OCI-M2 (cell line): ENCODE measurements around the gene TAT.

Source experiments
- DNase-seq: peaks from one replicate; lab custom pipeline; 2025; ENCODE audit not compliant: unreplicated experiment; lab: John Stamatoyannopoulos, UW

The TAT gene

GRCh38 chr16:71547168-71547567 lies 29.7 kb downstream of the TAT start:
- DNase-seq: no peak

DNA sequence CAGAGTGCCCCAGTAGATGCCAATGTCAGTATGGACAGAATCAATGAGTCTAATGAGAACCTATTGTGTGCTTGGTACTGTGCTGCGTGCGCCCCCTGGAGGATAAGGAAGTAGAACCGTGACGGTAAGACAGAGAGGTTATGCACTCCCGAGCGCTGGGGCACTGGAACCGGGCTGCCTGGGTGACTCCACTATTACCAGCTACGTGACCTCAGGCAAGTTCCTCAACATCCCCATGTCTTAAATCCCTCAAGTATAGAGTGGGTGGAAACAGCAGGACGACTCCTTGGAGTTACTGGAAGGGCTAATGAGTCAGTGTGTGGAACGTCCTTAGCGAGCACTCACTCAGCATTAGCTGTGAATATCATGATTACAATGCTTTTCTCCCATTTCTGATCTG lies 34.5 kb downstream of the TAT start:
- DNase-seq: no peak

- DNase-seq: no peak
Observed at GRCh38 chr16:71537643-71538042, 39.2 kb downstream of the TAT start.

GRCh38 chr16:71536752-71537499 lies 40.0 kb downstream of the TAT start:
- DNase-seq: no peak

- DNase-seq: no peak
Observed at GRCh38 chr16:71532366-71532765, 44.5 kb downstream of the TAT start.

- DNase-seq: no peak
Observed at GRCh38 chr16:71528863-71529262, 48.0 kb downstream of the TAT start.

GRCh38 chr16:71528257-71528656 lies 48.6 kb downstream of the TAT start:
- no peak for DNase-seq

DNA sequence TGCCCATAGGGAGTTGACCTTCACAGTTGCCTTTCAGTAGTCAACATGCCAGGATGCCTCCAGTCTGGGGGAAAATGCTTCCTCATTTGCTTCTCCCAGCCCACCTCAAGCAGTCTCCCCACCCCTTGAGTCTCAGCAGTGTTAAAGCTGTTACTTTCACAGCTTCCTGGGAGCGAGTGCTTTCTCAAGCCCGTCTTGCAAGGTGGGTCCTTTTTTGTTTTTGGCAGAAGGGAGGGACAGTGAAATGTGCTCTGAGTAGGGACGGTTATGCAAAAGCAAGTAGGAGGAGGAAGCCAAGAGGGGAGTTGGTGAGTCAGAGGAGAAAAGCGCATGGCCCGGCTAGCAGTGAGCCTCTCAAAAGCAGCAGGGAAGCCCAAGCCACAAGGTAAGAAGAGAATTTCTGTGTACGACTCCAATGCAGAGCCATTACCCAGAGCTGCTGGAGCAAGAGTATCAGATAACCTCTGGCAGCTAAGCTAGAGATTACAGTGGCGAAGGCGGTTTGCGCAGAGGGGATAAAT lies 50.7 kb downstream of the TAT start, which contains the start of gene CHST4:
TSS of gene CHST4 (plus strand) at position 316 of the 521 bp plus-strand sequence. CDS start 10,252 bp downstream, outside the sequence.
- no peak for DNase-seq

DNA sequence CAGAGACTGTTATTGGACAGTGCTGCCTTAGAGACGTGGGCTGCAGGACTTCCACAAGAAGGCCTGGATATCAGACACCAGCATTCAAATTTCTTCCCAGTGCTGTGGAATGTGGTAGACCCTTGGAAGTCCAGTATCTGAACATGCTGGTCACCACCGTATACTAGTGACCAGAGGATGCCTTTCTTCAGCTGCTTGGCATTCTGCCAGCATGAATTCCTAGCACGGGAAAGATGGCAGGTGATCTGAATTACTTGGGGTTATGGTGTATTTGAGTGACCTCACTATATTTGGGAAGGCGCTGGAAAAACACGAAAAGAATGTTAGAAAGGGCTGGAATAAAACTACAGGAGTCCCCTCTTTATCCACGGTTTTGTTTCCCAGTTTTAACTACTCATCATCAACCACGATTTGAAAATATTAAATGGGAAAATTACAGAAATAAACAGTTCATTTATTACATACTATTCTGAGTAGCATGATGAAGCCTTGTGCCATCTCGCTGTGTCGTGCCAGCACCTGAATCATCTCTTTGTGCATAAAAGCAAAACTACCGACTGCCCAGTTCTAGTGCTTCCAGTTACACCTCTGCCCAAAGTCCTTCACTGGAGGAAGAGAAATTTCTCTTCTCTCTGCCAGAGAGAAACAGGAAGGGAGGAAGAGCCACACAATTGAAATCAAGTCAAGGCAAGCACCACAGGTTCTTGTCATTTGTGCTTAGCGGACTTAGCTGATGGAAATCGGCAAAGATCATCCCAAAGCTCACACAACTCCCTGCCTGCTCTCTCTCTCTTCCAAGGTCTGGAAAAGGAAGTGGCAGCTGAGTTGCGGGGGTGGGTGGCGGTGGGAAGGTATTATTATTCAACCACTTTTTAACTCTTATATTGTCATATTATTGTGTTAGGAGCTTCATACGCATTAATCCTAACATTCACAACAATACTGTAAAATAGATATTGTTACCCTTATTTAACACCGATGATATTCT lies 52.0 kb downstream of the TAT start:
- DNase-seq: no peak

- no peak for DNase-seq
Observed at GRCh38 chr16:71520550-71520949, 56.3 kb downstream of the TAT start.
